AG04449 (cell line): ENCODE data around the gene GNB3.

Experiments used
- CTCF ChIA-PET: fragments of 350-600 bp; formaldehyde crosslinking; extraction: SDS; loops from one replicate; lab custom pipeline; 2021; ENCODE audit warnings: antibody characterized with exemption; lab: Yijun Ruan, JAX
- POLR2A ChIA-PET: fragments of 400-600, 350-600 bp; formaldehyde crosslinking; extraction: SDS; loops from one replicate; lab custom pipeline; 2020; ENCODE audit warnings: antibody characterized with exemption, inconsistent platforms; lab: Yijun Ruan, JAX
- DNase-seq: peaks from one replicate; pipeline ENCODE4 v3.0.0-alpha.2; 2010; ENCODE audit warnings: low read depth, low spot score
- H3K4me3 ChIP-seq: 2 replicates; pipeline ENCODE4 v1.5.1; 2011; ENCODE audit warnings: low read depth, mild to moderate bottlenecking, control low read depth, low read length
- TF ChIP-seq, protein P1 (sequence below): IDR thresholded peaks from one replicate; pipeline ENCODE4 v1.5.1; 2011; ENCODE audit warnings: mild to moderate bottlenecking, moderate library complexity, low read length, control low read depth, inconsistent platforms; ENCODE audit not compliant: insufficient read depth; ENCODE audit errors: missing control alignments

The GNB3 gene

DNA sequence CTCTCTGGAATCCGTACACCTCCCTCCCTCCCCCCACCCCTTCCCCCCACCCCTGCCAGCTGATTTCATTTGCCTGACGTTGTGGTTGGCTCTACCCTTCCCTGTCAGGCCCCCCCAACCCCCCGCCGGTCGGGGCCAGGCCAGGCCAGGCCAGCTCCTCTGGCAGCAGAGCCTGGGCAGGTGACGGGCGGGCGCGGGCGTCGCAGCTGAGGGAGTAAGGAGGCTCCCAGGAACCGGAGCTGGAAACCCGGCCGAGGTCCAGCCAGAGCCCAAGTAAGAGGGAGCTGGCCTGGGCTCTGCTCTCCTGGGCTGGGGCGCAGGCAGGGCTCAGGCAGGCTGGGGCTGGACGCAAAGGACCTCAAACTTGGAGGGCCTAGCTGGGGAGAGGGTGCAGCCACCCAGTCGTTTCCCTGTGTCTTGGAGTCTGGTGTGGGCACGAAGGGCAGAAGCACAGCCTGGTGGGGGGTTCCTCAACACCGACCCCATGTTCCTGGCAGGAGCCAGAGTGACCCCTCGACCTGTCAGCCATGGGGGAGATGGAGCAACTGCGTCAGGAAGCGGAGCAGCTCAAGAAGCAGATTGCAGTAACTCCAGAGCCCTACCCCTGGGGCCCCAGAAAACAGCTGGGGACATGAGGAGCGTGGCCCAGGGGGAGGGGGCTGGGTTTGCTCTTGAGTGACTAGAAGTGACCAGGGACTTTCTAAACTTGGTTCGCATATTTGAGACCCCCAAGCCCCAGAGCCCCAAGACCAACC is at the start of gene GNB3:
TSS of gene GNB3 (plus strand) at position 165 of the 755 bp plus-strand sequence. CDS start at position 528, 363 bp downstream.
- ChIA-PET POLR2A (interaction anchor here (1.1 to 5.5 kb wide), 3 partner anchors 11 to 27 kb away, joined by 5 to 43 read pairs (median 17); partner anchors contain the start of genes CDCA3, P3H3 and USP5), CTCF (interaction anchor here (1.6 to 18.1 kb wide), 5 partner anchors 11 to 88 kb away, joined by 5 to 316 read pairs (median 11); partner anchors contain the start of genes CDCA3, MLF2, P3H3 and SPSB2)
- TF ChIP-seq, protein P1, sequence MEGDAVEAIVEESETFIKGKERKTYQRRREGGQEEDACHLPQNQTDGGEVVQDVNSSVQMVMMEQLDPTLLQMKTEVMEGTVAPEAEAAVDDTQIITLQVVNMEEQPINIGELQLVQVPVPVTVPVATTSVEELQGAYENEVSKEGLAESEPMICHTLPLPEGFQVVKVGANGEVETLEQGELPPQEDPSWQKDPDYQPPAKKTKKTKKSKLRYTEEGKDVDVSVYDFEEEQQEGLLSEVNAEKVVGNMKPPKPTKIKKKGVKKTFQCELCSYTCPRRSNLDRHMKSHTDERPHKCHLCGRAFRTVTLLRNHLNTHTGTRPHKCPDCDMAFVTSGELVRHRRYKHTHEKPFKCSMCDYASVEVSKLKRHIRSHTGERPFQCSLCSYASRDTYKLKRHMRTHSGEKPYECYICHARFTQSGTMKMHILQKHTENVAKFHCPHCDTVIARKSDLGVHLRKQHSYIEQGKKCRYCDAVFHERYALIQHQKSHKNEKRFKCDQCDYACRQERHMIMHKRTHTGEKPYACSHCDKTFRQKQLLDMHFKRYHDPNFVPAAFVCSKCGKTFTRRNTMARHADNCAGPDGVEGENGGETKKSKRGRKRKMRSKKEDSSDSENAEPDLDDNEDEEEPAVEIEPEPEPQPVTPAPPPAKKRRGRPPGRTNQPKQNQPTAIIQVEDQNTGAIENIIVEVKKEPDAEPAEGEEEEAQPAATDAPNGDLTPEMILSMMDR = no peak
- DNase-seq = no peak
- no peak within 1 kb of the TSS for H3K4me3 ChIP-seq

DNA sequence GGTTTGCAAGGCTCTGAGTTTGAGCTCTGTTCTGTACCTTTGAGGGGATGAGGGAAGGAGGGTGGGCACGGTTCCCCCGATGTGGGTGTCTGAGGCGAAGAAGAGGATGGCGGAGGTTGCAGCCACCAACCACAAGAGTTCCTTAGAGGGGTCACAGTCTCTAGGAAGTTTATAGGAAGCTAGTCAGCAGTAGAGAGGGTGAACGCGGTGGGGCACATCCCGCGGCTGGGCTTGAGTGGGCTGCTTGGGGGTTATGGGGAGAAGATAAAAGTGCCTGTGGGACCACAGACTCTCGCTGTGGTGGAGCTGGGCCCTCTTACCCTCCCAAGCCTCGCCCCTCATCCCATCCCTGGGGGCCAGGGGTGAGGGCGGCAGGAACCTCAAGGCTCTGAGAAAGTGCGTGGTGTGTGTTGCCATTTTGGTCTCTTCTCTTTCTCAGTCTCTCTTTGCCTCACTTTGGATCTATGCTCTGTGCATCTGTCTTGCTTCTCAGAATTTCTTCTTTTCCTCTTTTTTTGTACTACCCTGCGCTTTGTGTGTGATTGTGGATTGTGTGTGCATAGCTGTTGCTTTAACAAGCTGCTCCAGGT is 48.7 kb upstream of the GNB3 start:
- TF ChIP-seq, protein P1 = no peak
- H3K4me3 ChIP-seq = no peak overlapping the region
- DNase-seq = no peak
- CTCF ChIA-PET = interaction anchor here (0.7 to 2.3 kb wide), 11 partner anchors 9 to 58 kb away, joined by 3 to 14 read pairs (median 4); partner anchors contain the start of genes MLF2 and PTMS
- POLR2A ChIA-PET = interaction anchor here (1.0 to 1.9 kb wide), 3 partner anchors 26 to 39 kb away, joined by 3 to 6 read pairs (median 4); partner anchors contain the start of genes MLF2, P3H3 and PTMS

DNA sequence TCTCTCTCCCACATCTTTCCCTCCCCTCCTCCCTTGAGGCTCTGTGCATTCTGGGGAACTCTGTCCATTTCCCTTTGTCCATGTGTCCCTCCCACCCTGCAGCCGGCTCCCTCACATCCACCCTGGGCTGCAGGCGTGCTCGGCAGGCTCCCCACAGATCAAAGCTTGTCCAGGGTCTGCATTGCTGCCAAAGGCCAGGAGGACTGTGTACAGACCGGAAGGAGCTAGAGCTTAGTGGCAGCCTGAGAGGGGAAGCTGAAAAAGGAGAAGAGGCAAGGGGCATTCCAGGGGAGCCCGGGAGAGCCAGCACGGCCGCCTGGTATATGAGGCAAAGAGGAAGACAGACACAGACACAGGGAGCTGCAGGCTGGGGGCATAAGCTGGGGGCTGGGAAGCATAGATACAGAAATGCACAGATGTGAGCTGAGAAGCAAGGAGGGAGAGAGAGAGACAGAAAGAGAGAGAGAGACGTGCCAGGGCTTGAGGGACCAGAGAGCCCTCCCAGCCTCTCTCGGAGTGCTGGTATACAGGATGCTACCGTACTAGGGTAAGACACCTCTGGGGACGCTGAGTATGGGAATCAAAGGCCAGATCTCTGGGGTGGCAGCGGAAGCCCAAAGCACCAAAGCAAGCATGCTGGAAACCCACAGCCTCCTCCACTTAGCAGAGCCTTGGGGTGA is 48.1 kb upstream of the GNB3 start:
- H3K4me3 ChIP-seq = peak overlapping the region; percentile 6; the same call in 1 of the 2 replicates
- POLR2A ChIA-PET = interaction anchor here (1.0 to 1.9 kb wide), 3 partner anchors 27 to 40 kb away, joined by 3 to 6 read pairs (median 4); partner anchors contain the start of genes MLF2, P3H3 and PTMS
- CTCF ChIA-PET = interaction anchor here (0.7 to 2.3 kb wide), 13 partner anchors 9 to 58 kb away, joined by 3 to 14 read pairs (median 4); partner anchors contain the start of genes MLF2 and PTMS
- TF ChIP-seq, protein P1 = no peak
- DNase-seq = no peak

DNA sequence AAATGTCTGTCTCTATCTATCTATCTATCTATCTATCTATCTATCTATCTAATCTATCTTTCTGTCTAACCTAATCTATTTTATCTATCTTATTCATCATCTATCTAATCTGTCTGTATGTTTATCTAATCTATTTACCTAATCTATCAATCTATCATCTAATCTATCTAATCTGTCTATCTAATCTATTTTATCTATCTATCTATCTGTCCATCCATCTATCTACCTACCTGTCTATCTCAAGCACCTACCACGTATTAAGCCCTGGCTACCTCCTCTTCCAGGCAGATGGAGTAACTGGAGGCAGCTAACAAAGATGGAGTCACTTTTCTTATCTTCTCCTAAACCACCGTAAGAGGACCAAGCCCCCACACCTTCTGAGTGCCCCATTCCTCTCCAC is 45.6 kb upstream of the GNB3 start:
- DNase-seq = no peak
- H3K4me3 ChIP-seq = no peak overlapping the region
- TF ChIP-seq, protein P1 = no peak
- ChIA-PET POLR2A (no interaction called here), CTCF (interaction anchor here (1.2 to 2.9 kb wide), 3 partner anchors 15 to 42 kb away, joined by 3 to 12 read pairs (median 5); partner anchors contain the start of genes MLF2 and PTMS)

DNA sequence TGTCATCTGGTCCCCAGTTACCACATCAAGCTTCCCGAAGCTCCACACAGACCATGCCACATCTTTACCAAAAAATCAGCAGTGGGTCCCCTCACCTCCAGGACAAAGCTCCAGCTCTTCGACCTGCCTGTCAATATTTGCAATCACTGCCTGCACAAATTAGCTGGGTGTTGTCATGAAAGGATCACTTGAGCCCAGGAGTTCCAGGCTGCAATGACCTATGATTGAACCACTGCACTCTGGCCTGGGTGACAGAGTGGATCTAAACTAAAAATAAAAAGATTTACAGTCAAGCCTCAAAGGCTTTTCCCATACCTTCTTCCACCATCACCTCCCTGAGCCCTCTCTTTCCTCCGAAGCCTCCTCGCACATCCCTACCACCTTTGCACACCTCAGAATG is 44.1 kb upstream of the GNB3 start:
- POLR2A ChIA-PET = no interaction called here
- CTCF ChIA-PET = interaction anchor here (1.2 to 2.9 kb wide), 5 partner anchors 14 to 43 kb away, joined by 3 to 12 read pairs (median 4); partner anchors contain the start of genes MLF2 and PTMS
- H3K4me3 ChIP-seq = no peak overlapping the region
- TF ChIP-seq, protein P1 = no peak
- DNase-seq = no peak
